Astrocyte of the spinal cord (primary cell): Measurements from ENCODE around the gene COL4A4.

ENCODE experiments used
- DNase-seq: peaks from one replicate; pipeline ENCODE4 v3.0.0; 2011; ENCODE audit warnings: low read depth, low spot score
- H3K4me3 ChIP-seq: 2 replicates; pipeline ENCODE4 v1.5.1; 2011; ENCODE audit warnings: low read depth, mild to moderate bottlenecking, low read length, moderate library complexity
- in situ Hi-C: cut with HindIII; loops from 2 replicates; pipeline ENCODE4 v1.10.0; 2017; ENCODE audit warnings: low sequenced_read_pairs
- TF ChIP-seq, protein P1 (sequence below): IDR thresholded peaks from 2 replicates; pipeline ENCODE4 v1.5.1; 2012; ENCODE audit warnings: low read depth, mild to moderate bottlenecking, low read length, inconsistent platforms

Gene COL4A4

GRCh38 chr2:227164763-227165291, 822 bp upstream of the COL4A4 start:
- TF ChIP-seq, protein P1, sequence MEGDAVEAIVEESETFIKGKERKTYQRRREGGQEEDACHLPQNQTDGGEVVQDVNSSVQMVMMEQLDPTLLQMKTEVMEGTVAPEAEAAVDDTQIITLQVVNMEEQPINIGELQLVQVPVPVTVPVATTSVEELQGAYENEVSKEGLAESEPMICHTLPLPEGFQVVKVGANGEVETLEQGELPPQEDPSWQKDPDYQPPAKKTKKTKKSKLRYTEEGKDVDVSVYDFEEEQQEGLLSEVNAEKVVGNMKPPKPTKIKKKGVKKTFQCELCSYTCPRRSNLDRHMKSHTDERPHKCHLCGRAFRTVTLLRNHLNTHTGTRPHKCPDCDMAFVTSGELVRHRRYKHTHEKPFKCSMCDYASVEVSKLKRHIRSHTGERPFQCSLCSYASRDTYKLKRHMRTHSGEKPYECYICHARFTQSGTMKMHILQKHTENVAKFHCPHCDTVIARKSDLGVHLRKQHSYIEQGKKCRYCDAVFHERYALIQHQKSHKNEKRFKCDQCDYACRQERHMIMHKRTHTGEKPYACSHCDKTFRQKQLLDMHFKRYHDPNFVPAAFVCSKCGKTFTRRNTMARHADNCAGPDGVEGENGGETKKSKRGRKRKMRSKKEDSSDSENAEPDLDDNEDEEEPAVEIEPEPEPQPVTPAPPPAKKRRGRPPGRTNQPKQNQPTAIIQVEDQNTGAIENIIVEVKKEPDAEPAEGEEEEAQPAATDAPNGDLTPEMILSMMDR = no peak
- DNase-seq = no peak
- in situ Hi-C loops = no loop called here
- H3K4me3 ChIP-seq = no peak overlapping the region

GRCh38 chr2:227163485-227163997, 464 bp downstream of the COL4A4 start:
- DNase-seq = no peak
- TF ChIP-seq, protein P1 = no peak
- in situ Hi-C loops = no loop called here
- H3K4me3 ChIP-seq = peak overlapping the region; percentile 39

- TF ChIP-seq, protein P1 = no peak
- DNase-seq = no peak
- in situ Hi-C loops = no loop called here
- no peak overlapping the region for H3K4me3 ChIP-seq
Observed at GRCh38 chr2:227161947-227162346, 2.1 kb downstream of the COL4A4 start.

- no peak overlapping the region for H3K4me3 ChIP-seq
- TF ChIP-seq, protein P1 = no peak
- DNase-seq = no peak
- in situ Hi-C loops = no loop called here
Observed at GRCh38 chr2:227160164-227160563, 3.8 kb downstream of the COL4A4 start.

DNA sequence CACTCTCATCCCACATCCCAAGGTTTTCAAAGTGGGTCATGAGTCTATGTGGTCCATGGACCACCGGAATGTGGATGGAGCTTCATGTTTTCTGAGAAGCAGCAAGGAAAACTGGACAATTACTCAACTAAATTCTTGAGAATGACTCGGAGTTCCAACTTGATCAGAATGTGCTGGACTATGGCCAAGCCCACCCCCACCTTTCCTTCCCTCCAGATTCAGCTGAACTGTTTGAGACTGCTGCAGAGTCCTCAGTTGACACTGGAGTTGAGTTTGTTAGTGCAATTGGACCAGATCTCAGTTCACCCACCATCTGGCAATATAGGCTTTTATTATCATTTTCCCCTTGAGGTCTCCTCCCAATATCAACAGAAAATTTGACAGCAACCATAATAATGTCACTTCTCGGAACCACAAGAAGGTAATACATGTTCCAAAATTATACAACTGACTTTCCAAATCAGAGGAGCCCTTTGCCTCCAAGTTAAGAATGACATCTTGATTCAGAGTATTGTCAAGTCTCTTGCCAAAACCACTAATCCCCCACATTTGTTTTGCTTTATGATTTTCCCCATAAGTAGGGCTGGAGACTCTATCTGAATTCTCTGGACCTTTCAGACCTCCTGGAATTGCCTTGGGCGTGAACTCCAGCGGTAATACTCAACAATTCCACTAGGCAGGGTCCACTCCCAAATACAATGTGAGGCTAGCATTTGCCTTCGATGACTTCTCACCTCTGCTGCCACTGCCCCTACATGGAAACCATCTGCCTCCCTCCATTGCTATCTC, 8.8 kb downstream of the COL4A4 start:
- DNase-seq = peak; percentile 29
- TF ChIP-seq, protein P1 = no peak
- no peak overlapping the region for H3K4me3 ChIP-seq
- in situ Hi-C loops = no loop called here

DNA sequence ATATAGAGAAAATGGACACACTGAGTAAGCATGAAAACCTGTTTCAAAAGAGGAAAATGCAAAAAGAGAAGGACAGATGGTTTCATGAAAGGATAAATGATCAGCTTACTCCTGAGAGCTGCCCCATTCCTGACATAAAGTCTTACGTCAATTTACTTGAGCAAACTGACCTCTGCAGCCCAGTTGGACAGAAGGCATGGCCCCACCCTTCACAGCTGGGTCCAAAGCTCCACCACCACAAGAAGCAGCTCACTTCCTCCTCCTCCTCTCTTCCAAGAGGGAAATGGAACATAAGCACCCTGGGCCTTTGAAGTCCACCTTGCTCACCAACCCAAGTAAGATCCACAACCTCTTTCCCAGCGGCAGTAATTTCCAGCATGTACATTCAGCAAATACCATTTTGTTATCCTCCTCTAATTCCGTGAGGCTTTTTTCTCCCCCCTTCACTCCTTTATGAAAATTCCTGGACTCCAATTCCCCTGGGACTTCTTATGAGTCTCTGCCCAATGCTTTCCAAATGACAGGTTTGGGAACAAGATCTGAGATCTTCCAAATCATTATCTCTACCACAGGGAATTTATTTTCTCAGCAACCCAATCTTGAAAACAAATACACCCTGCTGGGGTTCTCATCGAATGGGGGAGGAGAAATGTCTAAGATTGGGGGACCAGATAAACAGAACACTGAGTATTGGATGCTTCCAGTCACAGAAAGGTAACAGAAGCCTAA, 10.1 kb downstream of the COL4A4 start:
- DNase-seq = no peak
- TF ChIP-seq, protein P1 = no peak
- in situ Hi-C loops = no loop called here
- H3K4me3 ChIP-seq = no peak overlapping the region
